H1 (cell line): Measurements from ENCODE around the gene COL1A1. TPM values are rescaled to one million over a fixed set of nuclear protein-coding genes. Genes with fewer than 3 reads are reported as not detected.

ENCODE experiments used
- CTCF ChIA-PET: fragments of 300-600 bp; sonication (Branson Sonifier 250); formaldehyde crosslinking; loops from one replicate; lab custom pipeline; 2021; ENCODE audit not compliant: partially characterized antibody; lab: Charles Lee
- POLR2A ChIA-PET: fragments of 300-600 bp; sonication (Branson Sonifier 250); formaldehyde crosslinking; loops from one replicate; lab custom pipeline; 2021; ENCODE audit warnings: inconsistent platforms; ENCODE audit not compliant: partially characterized antibody; lab: Charles Lee
- DNase-seq, 2 experiments: peaks; one replicate each; pipeline versions ENCODE4 v3.0.0 to v3.0.0-alpha.2; 2010 to 2022; ENCODE audit warnings: low spot score in 2 of 2, low read depth in 1 of 2, mixed read lengths in 1 of 2
- FAIRE-seq: peaks from 2 replicates; lab custom pipeline; 2011; peaks lifted over from hg19 to GRCh38; lab: Jason Lieb, UNC
- H2AFZ ChIP-seq: 2 replicates; pipeline ENCODE4 v1.8.1; 2012; ENCODE audit warnings: low read length, inconsistent platforms
- H2AK5ac ChIP-seq: 2 replicates; pipeline ENCODE4 v1.6.1; 2013; ENCODE audit warnings: low read depth, low read length
- H2BK120ac ChIP-seq: replicated peaks from 2 replicates; pipeline ENCODE3; 2013; ENCODE audit warnings: low read depth, low read length, inconsistent platforms
- H2BK12ac ChIP-seq: 2 replicates; pipeline ENCODE4 v1.6.1; 2013; ENCODE audit warnings: low read depth, low read length
- H2BK15ac ChIP-seq: 2 replicates; pipeline ENCODE4 v1.6.1; 2013; ENCODE audit warnings: low read length
- H2BK20ac ChIP-seq: 2 replicates; pipeline ENCODE4 v1.6.1; 2013; ENCODE audit warnings: low read length
- H2BK5ac ChIP-seq: 2 replicates; pipeline ENCODE4 v1.6.1; 2013; ENCODE audit warnings: low read depth, low read length
- H3K14ac ChIP-seq: 2 replicates; pipeline ENCODE4 v1.6.1; 2013; ENCODE audit warnings: inconsistent platforms; ENCODE audit not compliant: insufficient read length
- H3K18ac ChIP-seq: 2 replicates; pipeline ENCODE4 v1.6.1; 2013; ENCODE audit warnings: low read length; ENCODE audit errors: extremely low read depth
- H3K23ac ChIP-seq: 2 replicates; pipeline ENCODE4 v1.6.1; 2013; ENCODE audit warnings: inconsistent platforms; ENCODE audit not compliant: insufficient read length
- H3K23me2 ChIP-seq: 2 replicates; pipeline ENCODE4 v1.6.1; 2013; ENCODE audit warnings: low read depth, low read length
- H3K27ac ChIP-seq: 2 replicates; pipeline ENCODE4 v1.6.1; 2011; ENCODE audit warnings: low read depth, low read length, inconsistent platforms
- H3K27me3 ChIP-seq, 4 experiments: replicated peaks in 1 of 4; 1 replicate in 1 of 4; 2 replicates in 3 of 4; pipeline versions ENCODE4 v1.6.1 to v1.8.1; 2011 to 2013; ENCODE audit warnings: low read length in 3 of 4, mild to moderate bottlenecking in 3 of 4, inconsistent platforms in 2 of 4, mixed read lengths in 2 of 4, moderate library complexity in 1 of 4; ENCODE audit not compliant: control insufficient read depth in 3 of 4, insufficient read depth in 3 of 4; ENCODE audit errors: extremely low read depth in 1 of 4
- H3K36me3 ChIP-seq, 4 experiments: 2 replicates each; pipeline versions ENCODE4 v1.6.1 to v1.8.1; 2011 to 2013; ENCODE audit warnings: mild to moderate bottlenecking in 4 of 4, low read length in 3 of 4, moderate library complexity in 2 of 4, control low read depth in 1 of 4, inconsistent platforms in 1 of 4; ENCODE audit not compliant: insufficient read depth in 4 of 4, control insufficient read depth in 2 of 4
- H3K4ac ChIP-seq: replicated peaks from 2 replicates; pipeline ENCODE3; 2013; ENCODE audit warnings: low read length, low read depth, mixed read lengths, inconsistent platforms; ENCODE audit not compliant: insufficient read length
- H3K4me1 ChIP-seq, 4 experiments: replicated peaks in 1 of 4; 1 replicate in 1 of 4; 2 replicates in 3 of 4; pipeline versions ENCODE4 v1.6.1 to v1.8.1; 2011 to 2013; ENCODE audit warnings: low read length in 3 of 4, inconsistent platforms in 2 of 4, mixed read lengths in 1 of 4; ENCODE audit not compliant: insufficient read depth in 4 of 4, control insufficient read depth in 3 of 4
- H3K4me2 ChIP-seq, 2 experiments: 2 replicates each; pipeline versions ENCODE4 v1.6.1 to v1.8.1; 2011 to 2013; ENCODE audit warnings: low read depth in 2 of 2, low read length in 2 of 2, control low read depth in 1 of 2, inconsistent platforms in 1 of 2, mild to moderate bottlenecking in 1 of 2; ENCODE audit not compliant: insufficient read depth in 1 of 2
- H3K4me3 ChIP-seq, 4 experiments: fragments of 200-600, 300-600 bp in 1 of 4; sonication (generic), shearing (Covaris generic), sonication (Bioruptor Twin) in 1 of 4; 2 replicates each; pipeline versions ENCODE4 v1.5.1 to v1.8.1; 2011 to 2016; ENCODE audit warnings: low read length in 4 of 4, low read depth in 3 of 4, control low read depth in 2 of 4, inconsistent platforms in 2 of 4, mild to moderate bottlenecking in 2 of 4, mixed read lengths in 1 of 4, moderate library complexity in 1 of 4; ENCODE audit not compliant: insufficient read depth in 2 of 4; ENCODE audit errors: extremely low read depth in 1 of 4
- H3K56ac ChIP-seq: replicated peaks from 2 replicates; pipeline ENCODE3; 2013; ENCODE audit warnings: low read depth, mild to moderate bottlenecking, mixed read lengths, low read length, inconsistent platforms; ENCODE audit not compliant: insufficient read length
- H3K79me1 ChIP-seq: 2 replicates; pipeline ENCODE4 v1.6.1; 2013; ENCODE audit warnings: low read depth, low read length, control low read depth
- H3K79me2 ChIP-seq, 2 experiments: 2 replicates each; pipeline versions ENCODE4 v1.6.1 to v1.8.1; 2012 to 2013; ENCODE audit warnings: low read length in 2 of 2, mild to moderate bottlenecking in 2 of 2, inconsistent platforms in 1 of 2; ENCODE audit not compliant: insufficient read depth in 2 of 2, control insufficient read depth in 1 of 2
- H3K9ac ChIP-seq, 4 experiments: replicated peaks in 1 of 4; 1 replicate in 1 of 4; 2 replicates in 3 of 4; pipeline versions ENCODE4 v1.6.1 to v1.8.1; 2011 to 2013; ENCODE audit warnings: low read depth in 3 of 4, low read length in 3 of 4, control low read depth in 2 of 4, mild to moderate bottlenecking in 2 of 4, moderate library complexity in 2 of 4, inconsistent platforms in 1 of 4; ENCODE audit errors: extremely low read depth in 1 of 4
- H3K9me3 ChIP-seq, 2 experiments: 2 replicates each; pipeline versions ENCODE4 v1.6.1 to v1.8.1; 2012 to 2013; ENCODE audit warnings: mild to moderate bottlenecking in 2 of 2, moderate library complexity in 2 of 2, control low read depth in 1 of 2, inconsistent platforms in 1 of 2, low read depth in 1 of 2, low read length in 1 of 2, mixed read lengths in 1 of 2; ENCODE audit not compliant: insufficient read depth in 2 of 2
- H4K20me1 ChIP-seq, 2 experiments: replicated peaks in 1 of 2; 2 replicates each; pipeline versions ENCODE3 to v1.8.1; 2011 to 2013; ENCODE audit warnings: inconsistent platforms in 2 of 2, low read length in 2 of 2, mild to moderate bottlenecking in 1 of 2; ENCODE audit not compliant: insufficient read depth in 2 of 2, control insufficient read depth in 1 of 2
- H4K5ac ChIP-seq: 2 replicates; pipeline ENCODE4 v1.6.1; 2013; ENCODE audit warnings: low read length, low read depth, mixed read lengths, inconsistent platforms; ENCODE audit not compliant: insufficient read length
- H4K8ac ChIP-seq: 2 replicates; pipeline ENCODE4 v1.8.0; 2013; ENCODE audit warnings: mild to moderate bottlenecking, moderate library complexity, low read length, inconsistent platforms; ENCODE audit not compliant: insufficient read depth; ENCODE audit errors: extremely low read depth
- H4K91ac ChIP-seq: replicated peaks from 2 replicates; pipeline ENCODE3; 2013; ENCODE audit warnings: low read length, mixed read lengths, inconsistent platforms; ENCODE audit not compliant: insufficient read length
- BRCA1 ChIP-seq: IDR thresholded peaks from 2 replicates; pipeline ENCODE4 v1.6.1; 2012; ENCODE audit warnings: low read depth, low read length, improper control_type of control experiment
- CHD2 ChIP-seq: IDR thresholded peaks from 2 replicates; pipeline ENCODE4 v1.6.1; 2012; ENCODE audit warnings: low read length, improper control_type of control experiment
- HDAC2 ChIP-seq, 2 experiments: fragments of 300-600 bp in 1 of 2; sonication (generic) in 1 of 2; IDR thresholded peaks; 2 replicates each; pipeline ENCODE4 v1.6.1; 2011 to 2012; ENCODE audit warnings: low read depth in 2 of 2, low read length in 2 of 2, mild to moderate bottlenecking in 2 of 2, moderate library complexity in 2 of 2, borderline replicate concordance in 1 of 2, inconsistent platforms in 1 of 2
- PHF8 ChIP-seq: fragments of 200-600 bp; sonication (generic); conservative IDR thresholded peaks from 2 replicates; pipeline ENCODE4 v1.7.1; 2012; ENCODE audit warnings: low read depth, mild to moderate bottlenecking, inconsistent platforms, low read length, moderate library complexity
- WGBS, 2 experiments: shearing (Covaris generic) in 1 of 2; methylation state at CpG; one replicate each; pipeline versions ENCODE4 v1.1.6 to v1.1.7; 2013 to 2015; ENCODE audit warnings: low lambda C conversion rate in 2 of 2, mixed read lengths in 2 of 2, inconsistent platforms in 1 of 2, low coverage in 1 of 2, missing lambda C conversion rate in 1 of 2; ENCODE audit not compliant: insufficient replicate concordance in 2 of 2, insufficient coverage in 1 of 2, insufficient read length in 1 of 2; ENCODE audit errors: extremely low coverage in 1 of 2, missing lambda C conversion rate in 1 of 2; 5-methylcytosine and 5-hydroxymethylcytosine counted together
- polyA plus RNA-seq, 7 experiments: library from polyadenylated mRNA; depleted of rRNA in 3 of 7; stranded (reverse) in 5 of 7; unstranded in 2 of 7; fragments of >200 nt in 5 of 7; fragments of 200-250 nt in 2 of 7; gene quantifications; 1 replicate in 5 of 7; 2 replicates in 1 of 7; 4 replicates in 1 of 7; pipeline versions ENCODE4 v1.2.1 to v1.2.3, GENCODE V29; 2011 to 2013; ENCODE audit warnings: missing spikeins in 2 of 7, mixed read lengths in 2 of 7
- total RNA-seq: library from RNA; stranded (reverse); fragmentation: NEBNext Ultra II Directional; extraction: Animal tissue kit (Norgen Biotek cat#: 25700); gene quantifications from 2 replicates; pipeline ENCODE4 v1.2.1, GENCODE V29; 2021

Gene COL1A1
- total and polyA plus RNA-seq, 2 of the 8 experiments (the other 6 are each of a cell fraction or from before 2014, with no cell fraction given), result 14.1 to 80.4 TPM

GRCh38 chr17:50174444-50174843 lies 27.0 kb downstream of the COL1A1 start:
- H3K4me2 ChIP-seq, result no peak overlapping the region
- no peak overlapping the region for H4K8ac ChIP-seq
- no peak overlapping the region for H3K56ac ChIP-seq
- H3K23me2 ChIP-seq, result no peaks in the 10 kb centered on the region
- H3K9me3 ChIP-seq, result no peaks in the 10 kb centered on the region
- no peak overlapping the region for H3K27ac ChIP-seq
- no peak overlapping the region for H3K14ac ChIP-seq
- no peaks in the 10 kb centered on the region for H4K20me1 ChIP-seq
- H4K91ac ChIP-seq, result no peak overlapping the region
- no peak overlapping the region for H2BK5ac ChIP-seq
- H2BK15ac ChIP-seq, result no peak overlapping the region
- no peak overlapping the region for H3K9ac ChIP-seq
- H2BK12ac ChIP-seq, result no peak overlapping the region
- H3K36me3 ChIP-seq, result no peaks in the 10 kb centered on the region
- H3K18ac ChIP-seq, result no peak overlapping the region
- 97% methylated on average over 5 of the region's 6 CpGs; no CpG with 5 or more reads in 1 of the 2 experiments for WGBS, 2 experiments
- H3K79me1 ChIP-seq, result no peaks in the 10 kb centered on the region
- no peak overlapping the region for H3K23ac ChIP-seq
- POLR2A ChIA-PET, result interaction anchor here (1.2 kb wide), 1 partner anchor 8 kb away, joined by 3 read pairs; no protein-coding TSS in a partner anchor
- no peak overlapping the region for H4K5ac ChIP-seq
- H3K27me3 ChIP-seq, result no peaks in the 10 kb centered on the region
- CTCF ChIA-PET, result interaction anchor here (0.7 to 17.0 kb wide), 14 partner anchors 7 to 122 kb away, joined by 3 to 299 read pairs (median 6); partner anchors contain the start of genes COL1A1 and SGCA
- H2BK120ac ChIP-seq, result no peak overlapping the region
- no peaks in the 10 kb centered on the region for H3K79me2 ChIP-seq
- no peak overlapping the region for H2BK20ac ChIP-seq
- FAIRE-seq, result no peak
- H3K4me1 ChIP-seq, result peaks cover 4 to 20% (median 12%) of the 10 kb centered on the region in 4 experiments
- H2AFZ ChIP-seq, result no peak overlapping the region
- no peak overlapping the region for H3K4me3 ChIP-seq
- no peak for TF ChIP-seq PHF8
- no peak for TF ChIP-seq BRCA1
- no peak for TF ChIP-seq HDAC2 (IDR thresholded peaks at IDR 0.05; ENCODE audit: borderline replicate concordance in 1 of 2, low read depth in 2 of 2, low read length in 2 of 2)
- no peak for TF ChIP-seq CHD2
- H2AK5ac ChIP-seq, result no peak overlapping the region
- no peak for DNase-seq
- no peak overlapping the region for H3K4ac ChIP-seq
